NB4 (cell line): ENCODE results near the gene CNTFR.
A peak's percentile ranks its signal among the peaks of the same experiment; 100 is the strongest.

Experiments used
- DNase-seq: peaks from one replicate; pipeline ENCODE4 v3.0.0; 2010; ENCODE audit warnings: low read depth
- H3K4me3 ChIP-seq: one replicate; pipeline ENCODE4 v1.5.1; 2011; ENCODE audit warnings: mild to moderate bottlenecking, low read depth, low read length, moderate library complexity
- CTCF ChIP-seq: IDR thresholded peaks from one replicate; pipeline ENCODE4 v1.5.1; 2012; ENCODE audit warnings: low read depth, low read length
- MYC ChIP-seq: IDR thresholded peaks from 2 replicates; pipeline ENCODE4 v1.6.1; 2011; ENCODE audit warnings: low read depth, low read length
- POLR2A ChIP-seq: IDR thresholded peaks from 2 replicates; pipeline ENCODE4 v1.6.1; 2011; ENCODE audit warnings: mild to moderate bottlenecking; ENCODE audit not compliant: insufficient read length; ENCODE audit errors: extremely low read depth
- TF ChIP-seq, protein P1 (sequence below): IDR thresholded peaks from 2 replicates; pipeline ENCODE4 v1.6.1; 2011; ENCODE audit warnings: low read depth, low read length

The CNTFR gene

DNA sequence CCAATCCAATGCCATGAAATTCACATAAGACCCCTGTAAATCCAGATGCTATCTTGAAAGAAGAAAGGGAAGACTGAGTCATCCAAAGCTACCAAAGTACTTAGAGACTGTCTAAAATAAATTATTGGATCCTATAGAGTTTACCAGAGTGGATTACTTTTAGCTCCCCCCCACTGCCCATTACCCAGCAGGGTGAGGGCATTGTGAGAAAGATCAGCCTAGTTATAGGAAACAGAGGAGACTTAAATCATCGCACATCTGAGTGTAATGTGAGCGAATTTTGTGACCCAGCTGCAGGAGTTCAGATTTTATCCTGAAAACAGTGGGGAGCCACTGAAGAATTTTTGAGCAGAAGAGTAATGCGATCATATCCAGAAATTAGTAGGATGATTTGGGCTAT, 65.2 kb downstream of the CNTFR start:
- no peak overlapping the region for H3K4me3 ChIP-seq
- TF ChIP-seq POLR2A = no peak
- DNase-seq = no peak

GRCh38 chr9:34522971-34523797, 66.3 kb downstream of the CNTFR start, which contains the start of gene ENHO:
ENHO (minus strand) TSS chr9:34522990; CDS start chr9:34521695, 1,295 bp downstream.
- peak within 1 kb of the TSS; percentile 1 for H3K4me3 ChIP-seq
- peak; percentile 94 for DNase-seq
- TF ChIP-seq CTCF = no peak
- TF ChIP-seq, protein P1, sequence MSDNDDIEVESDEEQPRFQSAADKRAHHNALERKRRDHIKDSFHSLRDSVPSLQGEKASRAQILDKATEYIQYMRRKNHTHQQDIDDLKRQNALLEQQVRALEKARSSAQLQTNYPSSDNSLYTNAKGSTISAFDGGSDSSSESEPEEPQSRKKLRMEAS = peak; percentile 48

DNA sequence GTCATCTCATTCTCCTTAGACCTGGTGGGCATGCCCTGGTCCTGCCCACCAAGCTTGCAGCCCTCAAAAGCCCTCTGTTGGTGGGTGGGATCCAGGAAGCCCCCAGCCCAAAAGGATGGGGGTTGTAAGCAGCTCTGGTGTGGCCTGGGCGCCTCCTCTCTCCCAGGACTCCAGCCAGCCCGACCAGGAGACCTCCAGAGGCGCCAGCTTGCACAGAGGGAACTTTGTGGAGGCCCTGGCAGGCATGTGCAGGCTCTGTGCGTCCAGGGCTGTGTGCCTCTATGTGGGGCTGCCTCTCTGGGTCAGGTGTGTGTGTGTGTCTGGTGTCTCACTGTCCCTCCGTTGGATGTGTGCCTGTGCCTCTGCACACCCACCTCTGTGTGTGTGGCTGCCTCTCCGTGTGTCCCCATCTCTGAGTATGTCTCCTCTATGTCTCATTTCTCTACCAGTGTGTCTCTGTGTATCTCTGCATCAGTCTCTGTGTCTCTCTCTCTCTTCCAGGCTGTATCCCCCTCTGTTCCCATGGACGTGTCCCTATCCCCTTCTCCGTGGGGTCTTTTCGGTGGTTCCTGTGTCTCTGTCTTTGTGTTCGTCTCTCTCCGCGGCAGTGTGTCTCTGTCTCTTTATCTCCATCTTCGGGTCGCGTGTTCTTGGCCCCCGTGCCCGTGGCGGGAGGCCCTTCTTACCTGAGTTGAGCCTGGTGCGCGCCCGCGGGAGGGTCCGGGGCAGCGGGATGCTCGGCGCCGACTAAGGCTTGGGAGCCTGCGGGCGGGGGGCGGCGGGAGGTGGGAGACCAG, 67.2 kb downstream of the CNTFR start:
- TF ChIP-seq CTCF = no peak
- TF ChIP-seq POLR2A = no peak
- TF ChIP-seq, protein P1 = no peak
- no peak for TF ChIP-seq MYC
- no peak overlapping the region for H3K4me3 ChIP-seq
- peak; percentile 35 for DNase-seq

DNA sequence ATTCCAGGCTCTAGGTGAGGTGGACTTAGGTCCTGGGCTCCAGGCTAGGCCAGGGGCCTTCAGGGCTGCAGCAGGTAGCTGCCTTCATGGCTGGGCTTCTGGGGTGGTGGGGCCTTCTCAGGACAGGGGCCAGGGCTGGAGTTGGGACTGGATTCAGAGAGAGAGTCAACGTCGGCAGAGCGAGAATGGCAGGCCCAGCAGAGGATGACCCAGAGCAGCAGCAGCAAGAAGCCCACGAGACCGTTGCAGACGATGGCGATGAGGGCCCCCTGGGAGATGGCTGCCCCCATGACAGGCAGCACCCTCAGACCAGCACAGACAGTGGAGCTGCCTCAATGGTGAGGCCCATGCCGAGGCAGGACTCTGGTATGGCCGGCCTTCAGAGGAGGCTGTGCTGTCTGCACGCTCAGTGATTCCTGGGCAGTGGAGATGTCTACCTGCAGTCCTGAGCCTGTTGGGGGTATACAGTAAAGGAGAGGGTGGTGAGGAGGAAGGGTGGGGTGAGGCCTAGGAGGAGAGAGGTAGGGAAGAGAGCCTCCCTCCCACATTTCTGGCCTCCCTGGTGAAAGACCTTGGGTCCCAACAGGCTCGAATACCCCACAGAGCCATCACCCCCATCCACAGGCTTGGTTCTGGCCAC, 68.0 kb downstream of the CNTFR start:
- no peak for DNase-seq
- H3K4me3 ChIP-seq = no peak overlapping the region
- TF ChIP-seq MYC (no peak), POLR2A (no peak), CTCF (no peak)
- TF ChIP-seq, protein P1 = no peak

GRCh38 chr9:34520505-34521385, 68.8 kb downstream of the CNTFR start:
- TF ChIP-seq CTCF (no peak), POLR2A (no peak), MYC (no peak)
- TF ChIP-seq, protein P1 = no peak
- no peak overlapping the region for H3K4me3 ChIP-seq
- peak; percentile 48 for DNase-seq
